GM23248 (cell line): ENCODE results near the gene GUCY1B1. TPM values are rescaled to one million over a fixed set of nuclear protein-coding genes. Genes with fewer than 3 reads are reported as not detected.

Experiments
- DNase-seq: peaks from one replicate; pipeline ENCODE4 v3.0.0-alpha.2; 2015
- H2AFZ ChIP-seq: fragments of 200-600 bp; sonication (generic); 2 replicates; pipeline ENCODE4 v1.6.1; 2016; ENCODE audit warnings: antibody characterized with exemption
- H3F3A ChIP-seq: fragments of 200-600 bp; sonication (generic); 2 replicates; pipeline ENCODE4 v1.6.1; 2016; ENCODE audit warnings: mild to moderate bottlenecking, antibody characterized with exemption, mixed run types; ENCODE audit not compliant: insufficient read depth
- H3K27ac ChIP-seq: fragments of 200-600 bp; sonication (generic); 2 replicates; pipeline ENCODE4 v1.5.1; 2016; ENCODE audit warnings: mild to moderate bottlenecking
- H3K27me3 ChIP-seq: fragments of 200-600 bp; sonication (generic); replicated peaks from 2 replicates; pipeline ENCODE4 v1.6.1; 2016; ENCODE audit warnings: mild to moderate bottlenecking; ENCODE audit not compliant: insufficient read depth
- H3K36me3 ChIP-seq: fragments of 200-600 bp; sonication (generic); 2 replicates; pipeline ENCODE4 v1.6.1; 2016; ENCODE audit warnings: low read depth, mild to moderate bottlenecking
- H3K4me1 ChIP-seq: fragments of 200-600 bp; sonication (generic); 2 replicates; pipeline ENCODE4 v1.6.1; 2016; ENCODE audit warnings: mild to moderate bottlenecking; ENCODE audit not compliant: insufficient read depth
- H3K4me2 ChIP-seq: fragments of 200-600 bp; sonication (generic); one replicate; pipeline ENCODE4 v1.6.1; 2016; ENCODE audit warnings: mild to moderate bottlenecking; ENCODE audit not compliant: unreplicated experiment
- H3K4me3 ChIP-seq: fragments of 200-600 bp; sonication (generic); 2 replicates; pipeline ENCODE4 v1.5.1; 2016; ENCODE audit warnings: mild to moderate bottlenecking
- H3K79me2 ChIP-seq: fragments of 200-600 bp; sonication (generic); 2 replicates; pipeline ENCODE4 v1.6.1; 2016; ENCODE audit warnings: mild to moderate bottlenecking; ENCODE audit not compliant: insufficient read depth
- H3K9ac ChIP-seq: fragments of 200-600 bp; sonication (generic); 2 replicates; pipeline ENCODE4 v1.6.1; 2016; ENCODE audit warnings: mild to moderate bottlenecking
- H3K9me2 ChIP-seq: fragments of 200-600 bp; sonication (generic); 2 replicates; pipeline ENCODE4 v1.6.1; 2016; ENCODE audit warnings: mixed run types, mild to moderate bottlenecking, moderate library complexity; ENCODE audit not compliant: insufficient read depth
- H3K9me3 ChIP-seq: fragments of 200-600 bp; sonication (generic); one replicate; pipeline ENCODE4 v1.6.1; 2017; ENCODE audit warnings: low read depth
- H4K20me1 ChIP-seq: fragments of 200-600 bp; sonication (generic); 2 replicates; pipeline ENCODE4 v1.6.0; 2016; ENCODE audit not compliant: insufficient read depth
- EZH2 ChIP-seq: fragments of 200-600 bp; sonication (generic); IDR thresholded peaks from 2 replicates; pipeline ENCODE4 v1.6.1; 2018; ENCODE audit warnings: antibody characterized with exemption, mild to moderate bottlenecking; ENCODE audit not compliant: insufficient read depth, poor library complexity, severe bottlenecking
- EZH2phosphoT487 ChIP-seq: fragments of 200-600 bp; sonication (generic); IDR thresholded peaks from 2 replicates; pipeline ENCODE4 v1.6.1; 2018; ENCODE audit warnings: antibody characterized with exemption, moderate library complexity, mild to moderate bottlenecking, low read depth; ENCODE audit not compliant: insufficient read depth
- WGBS, 2 experiments: methylation state at CpG; one replicate each; pipeline ENCODE4 v1.1.6; 2015 to 2017; ENCODE audit warnings: low lambda C conversion rate in 2 of 2, low coverage in 1 of 2; ENCODE audit errors: missing lambda C conversion rate in 2 of 2; 5-methylcytosine and 5-hydroxymethylcytosine counted together
- in situ Hi-C: fragments of 300-500 bp; cut with MboI; formaldehyde crosslinking; loops from 2 replicates; pipeline ENCODE4 v1.15.0; 2020
- polyA plus RNA-seq: library from polyadenylated mRNA; unstranded; fragments of >200 nt; fragmentation: Nextera tagmentation; extraction: Ambion mirVana; gene quantifications from 2 replicates; pipeline ENCODE4 v1.2.1, GENCODE V29; 2016
- total RNA-seq: library from RNA; depleted of rRNA; stranded (reverse); fragments of >200 nt; shearing (Covaris generic); gene quantifications from 2 replicates; pipeline ENCODE4 v1.2.3, GENCODE V29; 2014

GUCY1B1 gene
- total and polyA plus RNA-seq, 2 experiments from 2014 or later = 0.56 to 2.1 TPM

GRCh38 chr4:155837203-155837796 is 78.5 kb downstream of the GUCY1B1 start:
- WGBS, 2 experiments = 35 to 42% methylated on average over 1 of the region's 1 CpG

DNA sequence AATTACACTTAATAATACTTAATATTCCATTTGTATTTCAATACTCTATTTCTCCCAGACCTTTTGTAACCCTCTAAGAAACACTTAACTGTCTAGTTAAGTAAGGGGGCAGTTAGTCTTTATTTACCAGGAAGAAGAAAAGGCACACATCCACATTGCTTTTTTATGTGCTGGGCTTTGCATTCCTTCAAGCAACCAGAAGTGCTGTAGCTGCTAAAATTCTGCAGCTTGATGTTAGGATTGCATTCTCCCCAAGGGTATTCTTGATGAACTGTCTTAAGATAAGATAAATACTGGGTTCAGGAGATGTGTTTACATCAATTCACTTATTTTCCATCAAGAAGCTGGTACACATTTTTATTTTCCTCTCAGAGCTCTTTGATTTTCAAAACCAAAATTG is 83.3 kb downstream of the GUCY1B1 start:
- Histone ChIP-seq H3K9ac (no peak overlapping the region), H3K4me1 (no peaks in the 10 kb centered on the region), H3F3A (no peaks in the 10 kb centered on the region), H2AFZ (no peak overlapping the region), H3K27ac (no peak overlapping the region), H3K36me3 (no peaks in the 10 kb centered on the region), H3K79me2 (no peaks in the 10 kb centered on the region), H3K4me2 (no peak overlapping the region), H3K9me3 (no peaks in the 10 kb centered on the region), H4K20me1 (no peaks in the 10 kb centered on the region), H3K4me3 (no peak overlapping the region), H3K9me2 (no peaks in the 10 kb centered on the region), H3K27me3 (peaks cover 6% of the 10 kb centered on the region; the same call in 1 of the 2 replicates)
- no peak for DNase-seq
- no peak for TF ChIP-seq EZH2phosphoT487
- TF ChIP-seq EZH2 = no peak
- in situ Hi-C loops = no loop called here

More at GRCh38 chr4:155837203-155837796, 78.5 kb downstream of the GUCY1B1 start:
- Histone ChIP-seq H3K4me3 (no peak overlapping the region), H3K4me1 (no peaks in the 10 kb centered on the region), H4K20me1 (no peaks in the 10 kb centered on the region), H3K79me2 (no peaks in the 10 kb centered on the region), H3K9me3 (no peaks in the 10 kb centered on the region), H3F3A (no peaks in the 10 kb centered on the region), H3K36me3 (no peaks in the 10 kb centered on the region), H3K27ac (no peak overlapping the region), H3K4me2 (no peak overlapping the region), H3K27me3 (0 out of 2 replicates have a peak, but pooled peaks cover 6% of the 10 kb centered on the region), H2AFZ (no peak overlapping the region), H3K9me2 (no peaks in the 10 kb centered on the region), H3K9ac (no peak overlapping the region)
- in situ Hi-C loops = no loop called here
- TF ChIP-seq EZH2 = no peak
- TF ChIP-seq EZH2phosphoT487 = no peak
- no peak for DNase-seq

- Histone ChIP-seq H3K9ac (no peak overlapping the region), H3K27ac (no peak overlapping the region), H3K4me3 (no peak overlapping the region), H3K27me3 (no peaks in the 10 kb centered on the region; the same call in 1 of the 2 replicates), H3F3A (no peaks in the 10 kb centered on the region), H3K9me2 (no peaks in the 10 kb centered on the region), H3K79me2 (no peaks in the 10 kb centered on the region), H3K4me1 (no peaks in the 10 kb centered on the region), H3K4me2 (no peak overlapping the region), H3K9me3 (no peaks in the 10 kb centered on the region), H3K36me3 (no peaks in the 10 kb centered on the region), H4K20me1 (no peaks in the 10 kb centered on the region), H2AFZ (no peak overlapping the region)
- TF ChIP-seq EZH2phosphoT487 = no peak
- TF ChIP-seq EZH2 = no peak
- in situ Hi-C loops = no loop called here
- no peak for DNase-seq
Measured at GRCh38 chr4:155846929-155847328, 88.1 kb downstream of the GUCY1B1 start.

GRCh38 chr4:155849042-155849441 is 90.2 kb downstream of the GUCY1B1 start:
- no peaks in the 10 kb centered on the region for H3K4me1 ChIP-seq
- H4K20me1 ChIP-seq = no peaks in the 10 kb centered on the region
- H3K36me3 ChIP-seq = no peaks in the 10 kb centered on the region
- in situ Hi-C loops = no loop called here
- H3K4me2 ChIP-seq = no peak overlapping the region
- no peak for TF ChIP-seq EZH2phosphoT487
- TF ChIP-seq EZH2 = no peak
- H3K27ac ChIP-seq = no peak overlapping the region
- H3K79me2 ChIP-seq = no peaks in the 10 kb centered on the region
- 49 to 50% methylated on average over 4 of the region's 4 CpGs for WGBS, 2 experiments
- no peaks in the 10 kb centered on the region for H3K27me3 ChIP-seq
- H3K4me3 ChIP-seq = no peak overlapping the region
- no peaks in the 10 kb centered on the region for H3K9me3 ChIP-seq
- H3K9me2 ChIP-seq = no peaks in the 10 kb centered on the region
- no peak overlapping the region for H3K9ac ChIP-seq
- H2AFZ ChIP-seq = no peak overlapping the region
- DNase-seq = no peak
- H3F3A ChIP-seq = no peaks in the 10 kb centered on the region

DNA sequence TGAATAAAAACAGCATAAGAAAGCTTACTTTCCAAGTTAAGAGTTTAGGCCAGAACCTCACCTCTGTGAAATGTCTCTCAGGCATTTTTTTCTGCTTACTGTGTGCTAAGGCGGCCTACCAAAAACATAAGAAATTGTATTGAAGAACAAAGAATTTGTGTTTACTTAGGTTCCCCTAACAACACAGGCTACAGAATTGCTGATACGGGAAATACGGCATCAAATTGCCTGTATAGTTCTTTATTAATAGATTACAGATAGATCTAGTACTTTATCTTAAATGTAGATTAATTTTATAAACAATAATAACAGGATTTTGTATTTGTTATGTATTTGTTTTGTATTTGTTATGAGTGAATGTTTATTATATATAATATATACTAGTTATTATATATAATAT is 94.4 kb downstream of the GUCY1B1 start:
- H3K27ac ChIP-seq = no peak overlapping the region
- 80 to 88% methylated on average over 3 of the region's 3 CpGs for WGBS, 2 experiments
- H3K4me2 ChIP-seq = no peak overlapping the region
- H3K9me2 ChIP-seq = no peaks in the 10 kb centered on the region
- TF ChIP-seq EZH2 (no peak), EZH2phosphoT487 (no peak)
- no peaks in the 10 kb centered on the region for H3K9me3 ChIP-seq
- no peak overlapping the region for H2AFZ ChIP-seq
- no peaks in the 10 kb centered on the region for H3F3A ChIP-seq
- H4K20me1 ChIP-seq = no peaks in the 10 kb centered on the region
- no peaks in the 10 kb centered on the region for H3K27me3 ChIP-seq
- H3K4me1 ChIP-seq = no peaks in the 10 kb centered on the region
- no peak overlapping the region for H3K9ac ChIP-seq
- no peak for DNase-seq
- in situ Hi-C loops = loop anchor here (25.0 kb wide), 1 partner anchor 91 kb away; the partner anchor contains the start of gene GUCY1B1
- no peak overlapping the region for H3K4me3 ChIP-seq
- no peaks in the 10 kb centered on the region for H3K79me2 ChIP-seq
- no peaks in the 10 kb centered on the region for H3K36me3 ChIP-seq
